Measurements from ENCODE around the gene RTKN.

- TF ChIP-seq CTCF (IDR thresholded peaks at IDR 0.05; ENCODE audit: insufficient read depth, low read length, poor library complexity, severe bottlenecking), result no peak
- no peak for TF ChIP-seq EZH2phosphoT487 (conservative IDR thresholded peaks at IDR 0.05; ENCODE audit: low read length)
Observed at GRCh38 chr2:74462054-74462785, 20.5 kb upstream of the RTKN start.

Data from SU-DHL-6 (cell line).